Loucy (cell line): ENCODE data around the gene CCL28.

Experiments used
- EZH2phosphoT487 ChIP-seq: fragments of 200-600 bp; IDR thresholded peaks from 2 replicates; pipeline ENCODE4 v1.6.1; 2018; ENCODE audit warnings: antibody characterized with exemption, mild to moderate bottlenecking, moderate library complexity, borderline replicate concordance
- TF ChIP-seq, protein P1 (sequence below): fragments of 200-600 bp; sonication (generic); conservative IDR thresholded peaks from 2 replicates; pipeline ENCODE4 v1.5.1; 2014; ENCODE audit warnings: mild to moderate bottlenecking, antibody characterized with exemption, low read length

DNA sequence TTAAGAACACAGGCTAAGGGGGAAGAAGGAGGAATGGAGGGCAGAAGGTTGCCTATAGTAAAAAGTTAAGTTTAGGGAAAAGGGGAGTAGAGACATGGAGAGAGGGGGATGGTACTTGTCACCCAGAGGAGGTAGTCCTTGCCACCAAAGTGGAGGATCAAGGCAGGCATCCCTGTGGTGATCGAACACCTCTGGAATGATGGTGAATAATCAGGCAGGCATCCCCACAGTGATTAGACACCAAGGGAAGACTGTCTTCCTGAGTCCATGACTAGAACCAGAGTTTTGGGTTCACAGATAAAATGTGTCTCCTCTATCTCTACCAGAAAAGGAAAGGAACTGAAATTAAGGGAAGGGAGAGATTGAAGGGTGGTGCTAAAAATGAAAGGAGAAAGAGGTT is 79.8 kb downstream of the CCL28 start:
- TF ChIP-seq, protein P1, sequence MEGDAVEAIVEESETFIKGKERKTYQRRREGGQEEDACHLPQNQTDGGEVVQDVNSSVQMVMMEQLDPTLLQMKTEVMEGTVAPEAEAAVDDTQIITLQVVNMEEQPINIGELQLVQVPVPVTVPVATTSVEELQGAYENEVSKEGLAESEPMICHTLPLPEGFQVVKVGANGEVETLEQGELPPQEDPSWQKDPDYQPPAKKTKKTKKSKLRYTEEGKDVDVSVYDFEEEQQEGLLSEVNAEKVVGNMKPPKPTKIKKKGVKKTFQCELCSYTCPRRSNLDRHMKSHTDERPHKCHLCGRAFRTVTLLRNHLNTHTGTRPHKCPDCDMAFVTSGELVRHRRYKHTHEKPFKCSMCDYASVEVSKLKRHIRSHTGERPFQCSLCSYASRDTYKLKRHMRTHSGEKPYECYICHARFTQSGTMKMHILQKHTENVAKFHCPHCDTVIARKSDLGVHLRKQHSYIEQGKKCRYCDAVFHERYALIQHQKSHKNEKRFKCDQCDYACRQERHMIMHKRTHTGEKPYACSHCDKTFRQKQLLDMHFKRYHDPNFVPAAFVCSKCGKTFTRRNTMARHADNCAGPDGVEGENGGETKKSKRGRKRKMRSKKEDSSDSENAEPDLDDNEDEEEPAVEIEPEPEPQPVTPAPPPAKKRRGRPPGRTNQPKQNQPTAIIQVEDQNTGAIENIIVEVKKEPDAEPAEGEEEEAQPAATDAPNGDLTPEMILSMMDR = no peak
- TF ChIP-seq EZH2phosphoT487 = no peak
